NCI-H2081 (cell line): ENCODE data around the gene MSH3.
A peak's percentile ranks its signal among the peaks of the same experiment; 100 is the strongest.

Source experiments
- DNase-seq, 2 experiments: peaks; one replicate each; lab custom pipeline; 2025; lab: John Stamatoyannopoulos, UW

MSH3 gene

DNA sequence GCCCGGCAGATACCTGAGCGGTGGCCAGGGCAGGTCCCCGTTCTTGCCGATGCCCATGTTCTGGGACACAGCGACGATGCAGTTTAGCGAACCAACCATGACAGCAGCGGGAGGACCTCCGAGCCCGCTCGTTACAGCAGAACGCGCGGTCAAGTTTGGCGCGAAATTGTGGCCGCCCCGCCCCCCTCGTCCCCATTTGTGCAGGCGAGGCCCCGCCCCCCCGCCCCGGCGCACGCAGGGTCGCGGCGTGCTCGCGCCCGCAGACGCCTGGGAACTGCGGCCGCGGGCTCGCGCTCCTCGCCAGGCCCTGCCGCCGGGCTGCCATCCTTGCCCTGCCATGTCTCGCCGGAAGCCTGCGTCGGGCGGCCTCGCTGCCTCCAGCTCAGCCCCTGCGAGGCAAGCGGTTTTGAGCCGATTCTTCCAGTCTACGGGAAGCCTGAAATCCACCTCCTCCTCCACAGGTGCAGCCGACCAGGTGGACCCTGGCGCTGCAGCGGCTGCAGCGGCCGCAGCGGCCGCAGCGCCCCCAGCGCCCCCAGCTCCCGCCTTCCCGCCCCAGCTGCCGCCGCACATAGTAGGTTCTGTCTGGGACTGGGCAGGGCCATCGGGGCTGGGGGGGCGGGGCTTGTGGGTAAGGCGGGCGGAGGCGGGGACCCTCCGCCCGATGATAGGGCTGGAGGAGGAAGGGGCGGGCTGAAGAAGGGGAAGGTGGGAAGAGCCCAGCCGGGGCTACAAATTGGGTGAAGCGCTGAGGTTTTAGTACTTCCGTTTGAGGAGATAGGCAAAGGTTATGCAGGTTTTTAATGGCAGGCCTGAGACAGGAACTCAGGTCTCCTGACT lies at the start of gene MSH3, which contains the start of gene DHFR:
Gene MSH3 (plus strand): TSS at position 262 of the 840 bp plus-strand sequence. CDS start 76 bp downstream, at position 338.
Gene DHFR (minus strand): TSS at position 593 of the 840 bp plus-strand sequence. CDS start 494 bp downstream, at position 99.
- DNase-seq = peak; percentile 86 to 89

DNA sequence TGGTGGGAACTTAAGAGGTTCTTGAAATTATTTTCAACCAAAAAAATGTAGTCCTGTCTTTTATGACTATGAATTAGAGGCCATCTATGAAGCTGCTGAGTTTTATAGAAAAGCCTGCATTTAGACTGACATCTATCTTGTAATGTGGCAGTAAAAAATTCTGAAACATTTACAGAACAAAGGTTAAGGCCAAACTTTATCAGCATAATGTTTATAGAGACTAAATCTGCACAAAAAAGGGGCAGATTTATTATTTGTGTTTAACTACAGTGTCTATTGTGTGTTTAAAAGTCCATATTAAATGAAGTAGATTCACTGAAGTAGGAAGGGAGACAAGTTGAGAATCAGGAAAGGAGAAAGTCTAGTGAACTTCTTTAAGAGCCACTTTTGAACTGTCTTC lies 47.1 kb upstream of the MSH3 start:
- DNase-seq = no peak

DNA sequence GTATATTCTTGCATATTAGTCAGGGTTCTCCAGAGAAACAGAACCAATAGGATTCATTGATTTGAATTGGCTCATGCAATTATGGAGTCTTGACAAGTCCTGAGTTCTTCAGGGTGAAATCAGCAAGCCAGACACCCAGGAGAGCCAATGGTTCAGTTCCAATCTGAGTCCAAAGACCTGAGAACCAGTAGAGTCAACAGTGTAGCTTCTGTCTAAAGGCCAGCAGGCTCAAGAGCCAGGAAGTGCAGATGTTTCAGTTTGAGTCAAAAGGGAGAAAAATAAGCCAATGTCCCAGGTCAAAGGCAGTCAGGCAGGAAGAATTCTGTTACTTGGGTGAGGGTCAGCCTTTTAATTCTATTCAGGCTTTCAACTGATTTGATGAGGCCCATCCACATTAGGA lies 46.6 kb upstream of the MSH3 start:
- no peak for DNase-seq

DNA sequence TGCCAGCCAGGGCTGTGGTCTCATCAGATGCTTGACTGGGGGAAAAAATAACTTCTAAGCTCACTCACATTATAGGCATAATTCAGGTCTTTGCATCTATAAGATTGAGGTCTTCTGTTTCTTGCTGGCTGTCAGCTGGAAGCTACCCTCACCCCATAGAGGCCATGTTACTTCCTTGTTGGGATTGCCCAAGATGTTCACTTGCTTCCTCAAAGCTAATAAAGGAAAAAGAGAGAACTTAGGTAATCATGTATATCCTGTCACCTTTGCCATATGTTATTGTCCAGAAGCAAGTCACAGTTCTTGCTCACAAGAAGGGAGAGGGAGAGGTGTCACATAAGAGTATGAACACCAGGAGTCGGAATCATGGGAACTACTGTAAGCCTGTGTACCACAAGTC lies 45.7 kb upstream of the MSH3 start:
- no peak for DNase-seq

DNA sequence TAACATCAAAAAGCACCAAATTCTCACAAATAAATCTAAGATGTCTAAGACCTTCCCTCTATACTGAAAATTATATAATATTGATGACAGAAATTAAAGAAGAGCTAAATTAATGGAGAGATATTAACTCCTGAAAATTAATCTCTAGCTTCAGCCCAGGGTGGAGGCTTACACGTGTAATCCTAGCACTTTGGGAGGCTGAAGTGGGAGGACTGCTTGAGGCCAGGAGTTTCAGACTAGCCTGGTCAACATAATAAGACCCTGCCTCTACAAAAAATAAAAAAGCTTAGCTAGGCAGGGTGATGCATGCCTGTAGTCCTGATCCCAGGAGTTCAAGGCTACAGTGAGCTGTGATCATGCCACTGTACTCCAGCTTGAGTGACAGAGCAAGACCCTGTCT lies 44.8 kb upstream of the MSH3 start:
- no peak for DNase-seq

DNA sequence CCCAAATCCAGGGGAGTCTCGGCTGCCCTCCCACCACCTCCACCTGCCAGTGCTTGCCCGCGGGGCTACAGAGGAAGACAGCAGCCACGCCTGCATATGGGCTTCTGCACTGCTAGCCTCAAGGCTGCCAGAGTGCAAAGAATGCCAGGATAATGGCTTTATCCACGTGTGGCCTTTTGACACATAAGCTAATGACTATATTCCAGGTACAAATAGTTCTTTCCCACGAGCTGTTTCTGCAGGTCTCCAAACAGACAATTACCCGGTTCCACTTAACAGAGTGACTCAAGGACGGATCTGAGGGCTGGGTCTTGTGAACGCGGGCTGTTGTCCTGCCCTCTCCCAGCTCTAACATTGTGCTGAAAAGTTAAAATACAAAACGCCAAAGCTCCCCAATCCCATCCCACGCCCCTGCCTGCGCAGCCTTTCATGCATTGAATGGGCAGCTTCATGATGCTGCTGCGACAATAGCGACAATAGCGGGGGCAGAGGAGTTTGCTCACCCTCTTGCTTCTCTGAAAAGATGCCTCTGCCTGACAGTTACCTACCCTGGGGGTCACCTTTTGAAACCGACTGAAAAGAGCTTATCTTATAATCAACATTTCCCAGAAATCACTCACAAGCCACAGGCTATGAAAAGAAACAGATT lies 39.1 kb upstream of the MSH3 start:
- peak in 1 of 2 experiments; percentile 7 for DNase-seq

DNA sequence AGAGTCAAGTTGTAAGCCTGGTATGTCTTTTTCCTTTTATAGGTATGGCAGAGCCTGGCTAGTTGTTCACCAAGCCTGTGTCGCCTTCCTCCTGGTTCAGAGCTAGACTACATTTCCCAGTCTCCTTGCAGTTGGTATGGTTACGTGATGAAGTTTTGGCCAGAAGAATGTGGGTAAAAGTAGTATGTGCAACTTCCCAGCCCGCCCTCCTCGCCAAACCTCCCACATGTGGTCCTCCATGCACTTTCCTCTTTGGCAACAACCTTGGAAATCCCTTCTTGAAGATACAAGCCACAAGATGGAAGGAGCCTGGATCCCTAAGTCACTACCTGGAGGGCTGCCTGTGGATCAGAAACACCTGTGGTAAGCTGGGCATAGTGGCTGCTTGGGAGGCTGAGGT lies 36.0 kb upstream of the MSH3 start:
- DNase-seq = no peak

DNA sequence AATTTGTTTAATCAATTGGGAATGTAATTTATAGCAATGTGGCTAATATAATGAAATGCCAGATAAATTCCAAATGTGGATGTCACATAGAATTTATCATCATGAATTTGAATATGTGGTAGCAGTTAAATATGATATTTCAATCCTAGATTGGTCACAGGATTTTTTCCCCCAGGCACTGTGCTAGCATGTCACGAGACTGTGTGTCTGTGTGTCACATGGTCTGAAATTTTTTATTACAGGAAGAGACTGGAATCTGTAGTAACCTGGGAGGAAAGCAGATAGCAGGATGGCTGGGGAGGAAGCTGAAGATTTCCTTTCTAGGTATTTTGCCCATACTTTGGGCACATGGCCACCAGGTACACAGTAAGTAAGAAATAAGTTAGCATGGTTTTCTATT lies 35.4 kb upstream of the MSH3 start:
- no peak for DNase-seq

DNA sequence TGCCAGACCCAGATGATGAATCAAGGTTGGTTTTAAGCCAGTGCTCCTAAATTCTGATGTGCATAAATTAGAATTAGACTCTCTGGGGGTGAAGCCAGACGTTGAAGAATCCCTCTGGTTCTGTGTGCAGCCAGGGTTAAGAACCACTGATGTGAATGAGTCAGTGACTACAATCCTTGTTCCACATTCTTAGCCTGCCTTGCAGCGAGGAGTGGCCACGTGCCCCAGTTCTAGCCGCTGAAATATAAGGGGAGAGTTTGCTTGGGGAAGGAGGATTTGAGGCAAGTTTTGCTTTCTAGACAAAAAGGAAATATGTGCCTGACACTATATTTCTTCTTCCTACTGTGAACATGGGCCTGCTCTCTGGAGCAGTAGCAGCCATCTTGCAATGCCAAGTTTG lies 34.2 kb upstream of the MSH3 start:
- DNase-seq = no peak

DNA sequence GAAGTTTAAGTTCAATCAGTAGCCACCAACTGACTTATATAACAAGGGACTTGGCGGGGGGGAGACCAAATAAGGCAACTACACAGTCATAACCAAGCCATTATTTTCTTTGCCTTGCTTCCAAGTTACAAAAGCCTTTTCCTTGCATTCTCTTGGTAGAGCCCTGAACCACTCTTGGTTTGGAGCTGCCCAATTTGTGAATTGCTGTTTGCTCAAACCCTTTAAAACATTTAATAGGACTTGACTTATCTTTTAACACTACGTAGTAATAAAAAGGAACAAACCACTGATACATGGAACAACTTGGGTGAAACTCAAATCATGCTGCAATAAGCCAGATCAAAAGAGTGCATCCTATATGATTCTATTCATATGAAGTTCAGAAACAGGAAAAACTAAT lies 31.7 kb upstream of the MSH3 start:
- no peak for DNase-seq

DNA sequence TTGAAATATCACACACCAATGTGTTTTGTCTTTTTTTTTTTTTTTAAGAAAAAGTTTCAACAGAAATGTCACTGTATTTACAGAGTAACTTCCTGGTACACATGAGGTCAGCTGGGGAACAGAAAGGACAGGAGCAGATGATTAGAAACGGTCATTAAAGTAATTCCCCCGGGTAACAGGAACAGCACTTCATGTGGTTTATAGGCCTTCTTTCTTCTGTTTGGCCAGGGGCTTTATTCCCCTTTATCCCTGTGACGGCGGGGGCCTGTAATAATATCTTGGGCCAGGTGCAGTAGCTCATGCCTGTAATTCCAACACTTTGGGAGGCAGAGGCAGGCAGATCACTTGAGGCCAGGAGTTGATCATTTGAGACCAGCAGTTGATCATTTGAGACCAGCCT lies 30.5 kb upstream of the MSH3 start:
- DNase-seq = peak; percentile 7 to 20

DNA sequence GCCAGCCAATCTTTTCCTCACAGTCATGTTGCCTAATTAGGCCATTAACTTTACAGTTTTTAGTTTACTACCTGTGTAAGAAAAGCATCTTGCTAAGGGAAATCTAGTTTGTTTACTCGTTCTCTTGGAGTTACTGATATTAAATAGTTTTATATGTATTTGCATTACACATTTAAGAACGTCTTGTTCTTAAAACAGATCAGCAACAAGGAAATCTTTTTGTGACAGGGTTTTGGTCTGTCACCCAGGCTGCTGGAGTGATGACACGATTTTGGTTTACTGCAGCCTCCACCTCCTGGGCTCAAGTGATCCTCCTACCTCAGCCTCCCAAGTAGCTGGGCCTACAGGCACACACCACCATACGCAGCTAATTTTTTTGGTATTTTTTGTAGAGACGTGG lies 29.2 kb upstream of the MSH3 start:
- no peak for DNase-seq

DNA sequence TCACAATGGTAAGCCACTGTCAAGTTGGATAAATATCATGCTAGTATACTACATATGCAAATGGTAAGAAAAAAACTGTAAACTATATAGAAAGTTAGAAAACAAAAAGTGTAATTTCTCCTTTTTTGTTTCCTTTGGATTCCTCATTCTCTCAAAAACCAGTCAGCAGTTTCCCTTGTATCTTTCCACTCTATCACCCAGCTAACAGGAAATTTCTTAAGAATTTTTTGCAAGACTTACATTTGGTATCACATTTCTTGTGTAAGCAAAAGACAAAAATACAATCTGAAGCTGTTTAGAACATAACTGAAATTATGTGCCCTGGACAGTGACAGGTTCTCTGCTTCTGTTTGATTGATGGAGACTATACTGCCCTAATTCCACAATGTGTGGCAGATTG lies 25.2 kb upstream of the MSH3 start:
- DNase-seq = no peak

DNA sequence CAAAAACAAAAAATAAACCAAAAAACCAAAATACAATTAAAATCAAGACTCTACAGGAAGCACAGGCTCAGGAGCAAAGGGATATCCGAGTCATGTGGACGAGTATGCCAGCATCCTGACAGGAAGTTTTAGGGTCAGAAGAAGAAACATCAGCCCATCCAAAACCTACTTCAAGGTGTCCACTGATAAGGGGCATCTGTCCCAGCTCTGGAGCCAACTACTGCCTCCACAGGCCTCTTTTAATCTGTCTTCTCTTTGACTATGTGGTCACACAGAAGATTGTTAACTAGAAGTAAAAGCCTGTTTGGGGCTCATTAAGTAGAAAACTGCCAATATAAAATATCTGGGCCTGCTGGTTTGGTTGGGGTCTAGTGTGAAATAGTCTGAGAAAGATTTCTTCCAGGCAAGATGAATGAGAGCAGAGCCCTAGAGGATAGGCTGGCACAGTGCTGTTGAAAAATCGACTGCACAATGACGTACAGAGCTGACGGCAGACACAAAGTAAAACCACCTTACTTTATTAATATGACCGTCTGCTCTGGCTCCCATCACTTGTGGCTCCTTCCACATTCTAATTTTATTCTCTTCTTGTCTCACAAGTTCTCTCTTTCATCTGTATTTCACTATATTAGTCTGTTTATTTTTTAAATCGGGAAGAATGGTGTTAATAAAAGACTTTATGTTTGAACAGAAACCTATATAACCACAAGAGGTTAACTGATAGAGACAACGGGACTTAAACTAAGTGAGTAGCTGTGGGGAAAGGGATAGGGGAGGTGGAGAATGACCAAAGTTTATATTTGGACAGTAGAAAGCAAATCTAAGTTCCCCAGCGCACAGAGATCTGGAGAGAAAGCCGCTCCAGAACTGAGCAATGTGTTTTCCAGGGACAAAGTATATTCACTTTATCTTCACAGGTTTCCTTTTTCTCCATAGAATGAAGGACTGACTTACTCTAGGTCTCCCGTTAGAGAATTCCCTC lies 22.9 kb upstream of the MSH3 start:
- no peak for DNase-seq

DNA sequence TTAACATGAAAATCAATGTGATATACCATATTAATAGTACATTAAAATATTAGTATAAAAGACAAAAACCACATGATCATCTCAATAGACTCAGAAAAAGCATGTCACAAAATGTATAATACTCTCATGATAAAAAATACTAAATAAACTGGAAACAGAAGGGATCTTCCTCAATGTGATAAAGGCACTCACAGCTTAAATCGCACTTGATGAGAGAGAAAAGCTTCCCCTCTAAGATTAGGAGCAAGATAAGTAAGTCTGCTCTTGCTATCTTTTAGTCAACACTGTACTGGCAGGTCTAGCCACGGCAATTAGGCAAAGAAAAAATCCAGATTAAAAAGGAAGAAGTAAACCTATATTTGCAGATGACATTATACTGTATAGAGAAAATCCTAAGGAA lies 21.8 kb upstream of the MSH3 start:
- no peak for DNase-seq

DNA sequence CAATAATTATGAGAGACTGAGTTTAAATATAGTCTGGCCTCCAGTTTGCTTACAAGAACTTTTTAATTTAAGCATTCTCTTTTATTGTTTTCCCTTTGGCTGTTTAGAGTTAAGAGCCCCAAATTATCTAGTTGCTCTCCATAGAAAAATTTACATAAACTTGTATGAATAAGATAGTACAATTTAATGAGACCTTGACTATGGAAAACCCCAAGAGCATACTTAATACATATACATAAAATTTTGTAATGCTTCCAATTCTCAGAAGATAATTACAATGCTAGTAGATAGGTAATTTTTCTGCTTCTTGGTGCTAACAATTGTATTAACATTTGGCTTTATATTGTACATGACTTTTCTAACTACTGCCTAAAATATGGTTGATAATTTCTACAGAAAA lies 20.3 kb upstream of the MSH3 start:
- DNase-seq = no peak

DNA sequence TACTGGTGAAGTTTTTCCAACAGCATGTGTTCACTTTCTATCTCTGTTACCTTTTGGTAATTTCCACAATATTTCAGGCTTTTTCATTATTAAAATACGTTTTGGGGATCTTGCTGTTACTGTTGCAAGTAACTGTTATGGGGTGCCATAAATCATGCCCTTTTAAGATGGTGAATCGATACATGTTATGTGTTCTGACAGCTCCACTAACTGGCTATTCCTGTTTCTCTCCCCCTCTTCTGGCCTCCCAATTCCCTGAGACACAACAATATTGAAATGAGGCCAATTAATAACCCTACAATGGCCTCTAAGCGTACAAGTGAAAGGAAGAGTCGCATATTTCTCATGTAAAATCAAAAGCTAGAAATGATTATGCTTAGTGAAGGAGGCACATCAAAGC lies 13.1 kb upstream of the MSH3 start:
- DNase-seq = no peak

DNA sequence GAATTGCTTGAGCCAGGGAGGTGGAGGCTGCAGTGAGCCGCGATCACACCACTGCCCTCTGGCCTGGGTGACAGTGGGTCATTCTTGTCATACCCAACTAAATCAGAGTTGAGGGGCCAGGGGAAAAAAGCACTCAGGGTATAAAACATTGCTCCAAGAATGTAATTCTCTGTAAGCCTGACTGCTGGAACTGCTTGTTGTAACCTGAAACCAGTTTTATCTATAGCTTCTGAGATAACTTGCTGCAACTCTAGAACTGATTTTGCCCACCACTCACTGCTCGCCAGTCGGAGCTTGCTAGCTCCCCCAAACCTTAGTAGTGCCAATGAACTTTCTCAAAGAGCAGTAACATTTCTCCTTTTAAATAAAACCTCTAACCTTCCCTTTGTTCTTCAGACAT lies 9.6 kb upstream of the MSH3 start:
- DNase-seq = no peak

DNA sequence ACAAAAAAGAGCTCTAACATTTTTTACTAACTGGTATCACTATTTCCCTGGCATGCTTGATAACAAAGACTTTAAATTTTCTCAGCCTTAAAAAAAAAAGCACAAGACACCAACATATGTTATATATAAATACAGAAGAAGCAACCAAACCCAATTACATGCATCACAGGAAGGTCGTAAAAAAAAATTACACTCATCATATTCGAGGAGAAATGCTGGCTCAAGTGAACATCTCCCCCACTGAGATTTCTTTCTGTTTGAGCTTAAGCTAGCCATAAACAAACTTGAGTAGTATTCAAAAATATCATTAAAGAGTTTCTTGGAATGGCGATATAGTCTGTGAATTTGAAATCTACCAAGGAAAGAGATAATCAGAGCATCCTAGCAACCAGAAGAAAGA lies 7.5 kb upstream of the MSH3 start:
- DNase-seq = no peak

DNA sequence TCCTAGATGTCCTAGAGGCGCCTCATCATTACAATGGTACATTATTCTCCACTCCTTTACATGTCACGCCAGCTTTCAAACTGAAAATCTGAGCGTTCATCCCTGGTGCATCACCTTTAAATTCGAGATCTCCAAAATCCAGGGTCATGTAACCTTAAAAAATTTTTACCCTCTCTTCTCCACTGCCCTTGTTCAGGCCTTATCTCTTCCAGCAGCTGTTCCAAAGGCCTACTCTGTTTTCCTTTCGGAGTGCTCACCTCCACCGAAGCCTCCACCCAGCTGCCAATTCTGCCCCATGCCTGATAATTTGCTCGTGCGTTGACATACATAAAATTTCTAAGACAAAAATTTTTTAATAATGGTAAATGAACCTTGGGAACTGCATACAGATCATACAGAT lies 950 bp upstream of the MSH3 start:
- DNase-seq = no peak

DNA sequence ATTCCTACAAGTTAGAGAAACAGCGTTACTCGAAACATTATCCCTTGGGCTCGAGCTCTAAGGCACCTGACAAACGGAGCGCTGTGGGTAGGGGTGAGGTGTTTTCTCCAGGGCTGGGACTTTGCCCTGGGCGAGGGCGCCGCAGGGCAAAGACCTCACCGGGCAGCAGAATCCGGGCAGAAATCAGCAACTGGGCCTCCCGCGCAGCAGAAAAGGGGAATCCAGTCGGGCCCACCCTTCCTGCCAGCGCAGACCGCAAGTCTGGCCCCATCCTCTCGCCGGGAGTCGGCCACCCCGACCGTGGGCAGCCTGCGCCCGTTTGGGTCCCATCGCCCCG lies 430 bp upstream of the MSH3 start:
- DNase-seq = no peak

DNA sequence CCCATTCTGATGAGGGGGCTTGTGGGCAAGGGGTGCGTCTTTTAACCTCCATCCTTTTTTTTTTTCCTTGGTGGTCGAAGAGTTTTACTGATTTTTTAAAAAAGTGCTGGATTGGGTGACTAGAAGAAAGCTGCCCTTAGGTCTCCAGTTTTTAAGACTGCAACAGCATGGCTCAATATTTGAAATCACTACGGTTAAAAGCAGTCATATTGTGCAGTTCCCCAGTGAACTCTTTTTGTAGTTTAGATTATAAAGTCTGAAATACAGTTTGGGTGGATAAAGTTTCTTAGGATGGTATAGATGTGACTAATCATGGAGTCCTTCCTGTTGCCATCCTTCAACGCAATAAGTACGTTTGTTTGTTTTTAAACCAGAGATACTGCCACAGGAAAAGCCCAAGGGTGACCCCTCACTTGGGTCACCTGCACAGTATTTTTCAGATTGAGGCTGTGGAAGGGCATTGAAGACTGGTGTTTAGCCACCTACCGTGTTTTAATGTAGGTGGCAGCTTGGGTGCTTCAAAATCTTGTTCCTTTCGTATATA lies 851 bp downstream of the MSH3 start:
- DNase-seq = no peak
